Tibial nerve (tissue), 4 donors: ENCODE measurements around the gene PIK3CD. TPM values are rescaled to one million over a fixed set of nuclear protein-coding genes. Genes with fewer than 3 reads are reported as not detected.

ENCODE experiments used
- DNase-seq, 2 donors: peaks; one replicate each; pipeline ENCODE4 v3.0.0-alpha.2; 2019; ENCODE audit warnings: low spot score in 2 of 2
- H3K27ac ChIP-seq, 4 donors: fragments of 200-600 bp; sonication (generic) in 3 of 4; one replicate each; pipeline ENCODE4 v1.5.1; 2017 to 2019; ENCODE audit warnings: mild to moderate bottlenecking in 1 of 4
- H3K27me3 ChIP-seq, 2 donors: fragments of 200-600 bp; sonication (generic) in 1 of 2; one replicate each; pipeline versions ENCODE4 v1.5.1 to v1.6.0; 2017 to 2019
- H3K36me3 ChIP-seq, 3 donors: fragments of 200-600 bp; sonication (generic); one replicate each; pipeline ENCODE4 v1.5.1; 2018 to 2019
- H3K4me1 ChIP-seq, 4 donors: fragments of 200-600 bp; sonication (generic) in 3 of 4; one replicate each; pipeline ENCODE4 v1.5.1; 2017 to 2019
- H3K4me3 ChIP-seq, 4 donors: fragments of 200-600 bp; sonication (generic) in 3 of 4; one replicate each; pipeline ENCODE4 v1.5.1; 2017 to 2019; ENCODE audit warnings: mild to moderate bottlenecking in 1 of 4, moderate library complexity in 1 of 4
- H3K9me3 ChIP-seq, 4 donors: fragments of 200-600 bp; sonication (generic) in 3 of 4; one replicate each; pipeline ENCODE4 v1.5.1; 2017 to 2019
- EP300 ChIP-seq, 2 donors: sonication (generic); formaldehyde crosslinking; IDR thresholded peaks; one replicate each; pipeline ENCODE4 v1.6.1; 2017; ENCODE audit warnings: antibody characterized with exemption in 2 of 2, mild to moderate bottlenecking in 1 of 2
- POLR2A ChIP-seq, 2 donors: fragments of 450-650 bp; IDR thresholded peaks; one replicate each; pipeline ENCODE4 v1.6.1; 2017; ENCODE audit warnings: antibody characterized with exemption in 2 of 2, mild to moderate bottlenecking in 2 of 2, moderate library complexity in 2 of 2
- WGBS, 2 donors: methylation state at CpG; one replicate each; pipeline ENCODE4 v1.1.5; 2018; 5-methylcytosine and 5-hydroxymethylcytosine counted together
- total RNA-seq, 4 donors: library from RNA; depleted of rRNA; stranded (reverse); fragments of >200 nt; gene quantifications; one replicate each; pipeline ENCODE4 v1.1.0, GENCODE V29; 2016
- TF ChIP-seq, protein P1 (sequence below), 5 experiments: fragments of 200-600 bp in 3 of 5; fragments of 450-650 bp in 2 of 5; sonication (generic) in 3 of 5; IDR thresholded peaks; one replicate each; pipeline ENCODE4 v1.5.1; 2016 to 2019; ENCODE audit warnings: antibody characterized with exemption in 5 of 5, mild to moderate bottlenecking in 3 of 5, moderate library complexity in 2 of 5

The PIK3CD gene
- total RNA-seq, 4 donors from 2014 or later, result 6.9 to 18.0 (median 10.2) TPM

DNA sequence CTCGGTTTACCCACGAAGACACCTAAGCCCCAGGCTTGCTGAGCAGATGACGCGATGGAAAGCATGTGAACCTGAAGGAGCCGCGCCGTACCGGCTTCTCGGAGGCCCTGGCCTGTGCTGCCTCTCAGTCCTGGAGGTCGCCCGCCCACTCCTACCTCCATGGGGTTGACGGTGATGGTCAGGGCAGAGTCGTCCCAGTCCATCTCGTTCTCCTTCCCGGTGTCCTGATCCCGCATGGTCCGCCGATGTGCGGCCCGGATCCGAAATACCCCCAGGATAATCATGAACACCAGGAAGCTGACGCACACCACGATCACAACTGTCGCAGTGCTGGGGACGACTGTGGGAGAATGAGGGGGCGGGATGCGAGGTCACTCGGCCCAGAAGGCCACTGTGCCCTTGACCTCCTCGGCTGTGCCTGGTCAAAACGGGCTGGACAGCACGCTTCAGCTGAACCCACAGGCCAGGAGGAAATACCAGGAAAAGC lies 79.6 kb downstream of the PIK3CD start:
- WGBS, 2 donors, result 92 to 93% methylated on average over 31 of the region's 31 CpGs
- Histone ChIP-seq H3K36me3 (peaks cover 0 to 100% (median 54%) of the 10 kb centered on the region in 3 donors), H3K4me3 (no peak overlapping the region), H3K4me1 (no peaks in the 10 kb centered on the region), H3K27ac (peak overlapping the region in 2 of 4 donors; percentile 17 to 37), H3K9me3 (no peaks in the 10 kb centered on the region), H3K27me3 (no peaks in the 10 kb centered on the region)
- TF ChIP-seq, protein P1, sequence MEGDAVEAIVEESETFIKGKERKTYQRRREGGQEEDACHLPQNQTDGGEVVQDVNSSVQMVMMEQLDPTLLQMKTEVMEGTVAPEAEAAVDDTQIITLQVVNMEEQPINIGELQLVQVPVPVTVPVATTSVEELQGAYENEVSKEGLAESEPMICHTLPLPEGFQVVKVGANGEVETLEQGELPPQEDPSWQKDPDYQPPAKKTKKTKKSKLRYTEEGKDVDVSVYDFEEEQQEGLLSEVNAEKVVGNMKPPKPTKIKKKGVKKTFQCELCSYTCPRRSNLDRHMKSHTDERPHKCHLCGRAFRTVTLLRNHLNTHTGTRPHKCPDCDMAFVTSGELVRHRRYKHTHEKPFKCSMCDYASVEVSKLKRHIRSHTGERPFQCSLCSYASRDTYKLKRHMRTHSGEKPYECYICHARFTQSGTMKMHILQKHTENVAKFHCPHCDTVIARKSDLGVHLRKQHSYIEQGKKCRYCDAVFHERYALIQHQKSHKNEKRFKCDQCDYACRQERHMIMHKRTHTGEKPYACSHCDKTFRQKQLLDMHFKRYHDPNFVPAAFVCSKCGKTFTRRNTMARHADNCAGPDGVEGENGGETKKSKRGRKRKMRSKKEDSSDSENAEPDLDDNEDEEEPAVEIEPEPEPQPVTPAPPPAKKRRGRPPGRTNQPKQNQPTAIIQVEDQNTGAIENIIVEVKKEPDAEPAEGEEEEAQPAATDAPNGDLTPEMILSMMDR (IDR thresholded peaks at IDR 0.05), result no peak
- TF ChIP-seq POLR2A (IDR thresholded peaks at IDR 0.05) (no peak), EP300 (IDR thresholded peaks at IDR 0.05) (no peak)
- DNase-seq, result no peak

DNA sequence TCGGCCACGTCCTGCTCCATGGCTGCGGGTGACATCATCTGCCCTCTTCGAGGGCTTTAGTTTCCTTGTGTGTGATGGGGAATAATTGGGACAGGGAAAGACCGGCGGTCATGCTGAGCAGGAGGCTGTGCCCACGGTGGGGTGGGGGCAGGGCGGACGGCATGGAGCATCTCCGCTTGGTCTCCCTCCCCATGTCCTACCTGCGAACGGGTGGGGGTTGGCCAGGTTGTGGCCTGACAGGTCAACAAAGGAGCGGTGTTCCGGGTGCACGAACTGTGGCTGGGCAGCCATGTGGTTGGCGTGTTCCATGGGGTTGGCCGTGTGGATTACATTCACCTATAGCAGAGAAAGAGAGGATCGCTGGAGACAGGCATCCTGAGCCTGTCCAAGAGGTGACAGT lies 80.0 kb downstream of the PIK3CD start:
- Histone ChIP-seq H3K27me3 (no peaks in the 10 kb centered on the region), H3K4me1 (no peaks in the 10 kb centered on the region), H3K4me3 (no peak overlapping the region), H3K9me3 (no peaks in the 10 kb centered on the region), H3K36me3 (peaks cover 0 to 100% (median 54%) of the 10 kb centered on the region in 3 donors), H3K27ac (no peak overlapping the region)
- TF ChIP-seq POLR2A (IDR thresholded peaks at IDR 0.05), result no peak
- TF ChIP-seq, protein P1 (IDR thresholded peaks at IDR 0.05), result no peak
- TF ChIP-seq EP300 (IDR thresholded peaks at IDR 0.05), result no peak
- WGBS, 2 donors, result 94 to 96% methylated on average over 17 to 18 of the region's 18 CpGs
- DNase-seq, result no peak

DNA sequence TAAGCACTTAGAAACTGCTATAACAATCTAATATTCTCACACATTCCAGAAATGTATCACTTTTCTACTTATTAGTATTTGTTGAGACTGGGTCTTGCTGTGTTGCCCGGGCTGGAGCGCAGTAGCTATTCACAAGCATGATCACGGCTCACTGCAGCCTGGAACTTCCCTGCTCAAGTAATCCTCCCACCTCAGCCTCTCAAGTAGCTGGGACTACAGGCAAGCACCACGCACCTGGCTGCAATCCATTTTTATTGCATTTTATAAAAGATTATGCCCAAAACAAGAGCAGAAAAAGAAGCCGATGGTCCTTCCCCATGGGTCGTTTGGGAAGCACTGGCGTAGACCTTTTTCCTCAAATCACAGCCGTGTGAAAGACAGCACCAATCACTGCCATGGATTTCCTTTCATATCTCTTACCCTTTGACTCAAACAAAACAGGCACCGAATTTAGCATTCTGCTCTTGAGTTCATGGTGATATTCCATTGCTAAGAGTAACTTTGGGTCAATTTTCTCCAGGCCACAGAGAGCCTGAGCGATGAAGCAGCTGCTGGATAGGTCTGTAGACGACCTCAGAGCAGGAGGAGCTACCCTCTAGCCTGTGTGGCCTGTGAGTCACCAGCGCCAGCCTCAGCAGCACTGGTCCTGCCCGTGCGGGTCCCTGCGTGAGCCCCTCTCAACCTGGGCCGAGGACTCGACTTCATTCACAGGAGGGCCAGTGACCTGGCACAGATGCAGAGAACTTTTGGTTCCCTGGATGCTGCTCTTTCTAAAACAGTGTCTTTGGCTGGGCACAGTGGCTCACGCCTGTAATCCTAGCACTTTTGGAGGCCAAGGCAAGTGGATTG lies 80.8 kb downstream of the PIK3CD start:
- H3K9me3 ChIP-seq, result no peaks in the 10 kb centered on the region
- no peak for DNase-seq
- no peak overlapping the region for H3K27ac ChIP-seq
- no peaks in the 10 kb centered on the region for H3K4me1 ChIP-seq
- H3K27me3 ChIP-seq, result no peaks in the 10 kb centered on the region
- 90 to 92% methylated on average over 18 of the region's 18 CpGs for WGBS, 2 donors
- H3K4me3 ChIP-seq, result no peak overlapping the region
- TF ChIP-seq, protein P1 (IDR thresholded peaks at IDR 0.05), result no peak
- no peak for TF ChIP-seq EP300 (IDR thresholded peaks at IDR 0.05)
- TF ChIP-seq POLR2A (IDR thresholded peaks at IDR 0.05), result no peak
- H3K36me3 ChIP-seq, result peaks cover 0 to 100% (median 54%) of the 10 kb centered on the region in 3 donors

DNA sequence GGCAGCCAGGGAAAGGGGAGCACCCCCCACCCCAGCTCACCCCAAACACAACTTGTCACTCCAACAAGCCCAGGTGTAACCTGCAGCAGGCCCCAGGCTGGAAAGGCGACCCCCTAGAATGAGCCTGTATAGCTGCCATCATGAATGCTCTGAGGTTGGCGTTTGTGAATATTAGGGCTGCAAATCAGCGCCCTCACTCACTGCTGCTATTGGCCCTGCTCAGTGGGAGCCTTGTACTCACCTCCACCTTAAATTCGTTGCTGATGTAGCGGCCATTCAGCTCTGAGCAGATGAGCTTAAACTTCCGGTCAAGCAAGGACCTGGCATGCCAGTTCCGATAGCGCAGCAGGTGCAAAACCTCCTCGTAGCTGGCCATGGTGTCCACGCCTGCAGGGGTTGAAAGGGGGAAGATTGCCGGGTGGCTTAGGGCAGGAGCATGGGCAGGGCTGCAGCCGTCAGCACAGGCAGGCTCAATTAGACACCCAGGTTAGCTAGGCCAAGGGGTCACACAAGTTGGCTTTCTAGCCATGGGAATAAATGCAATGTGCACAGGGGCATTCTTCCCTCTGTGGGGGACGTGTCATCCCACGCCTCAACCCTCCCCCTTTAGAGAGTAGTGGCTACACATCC lies 81.7 kb downstream of the PIK3CD start:
- no peaks in the 10 kb centered on the region for H3K4me1 ChIP-seq
- no peak for TF ChIP-seq EP300 (IDR thresholded peaks at IDR 0.05)
- no peak for TF ChIP-seq POLR2A (IDR thresholded peaks at IDR 0.05)
- TF ChIP-seq, protein P1 (IDR thresholded peaks at IDR 0.05), result no peak
- H3K36me3 ChIP-seq, result peaks cover 0 to 100% (median 49%) of the 10 kb centered on the region in 3 donors
- no peaks in the 10 kb centered on the region for H3K9me3 ChIP-seq
- no peak overlapping the region for H3K4me3 ChIP-seq
- DNase-seq, result no peak
- no peaks in the 10 kb centered on the region for H3K27me3 ChIP-seq
- H3K27ac ChIP-seq, result no peak overlapping the region
- 97% methylated on average over 13 to 14 of the region's 14 CpGs for WGBS, 2 donors

DNA sequence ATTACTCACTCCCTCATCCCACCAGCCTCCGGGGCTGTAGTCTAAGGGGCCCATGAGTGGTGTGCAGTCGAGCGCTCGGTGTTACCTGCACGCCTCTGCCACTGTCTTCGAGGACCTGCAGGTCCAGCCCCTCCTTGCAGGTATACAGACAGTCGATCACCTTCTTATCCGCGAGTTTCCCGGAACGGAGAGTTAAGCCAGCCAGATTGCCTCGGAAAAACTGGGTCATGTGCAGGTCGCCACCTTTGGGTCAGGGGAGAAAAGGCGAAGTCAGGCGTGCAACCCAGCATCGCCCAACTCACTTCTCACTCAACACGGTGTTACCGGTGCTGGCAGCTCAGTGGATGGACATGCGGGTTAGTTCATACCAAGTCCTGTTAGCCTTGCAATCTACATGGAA lies 84.3 kb downstream of the PIK3CD start:
- 90 to 92% methylated on average over 19 of the region's 19 CpGs for WGBS, 2 donors
- H3K4me3 ChIP-seq, result no peak overlapping the region
- peaks cover 2 to 100% (median 45%) of the 10 kb centered on the region in 3 donors for H3K36me3 ChIP-seq
- H3K27ac ChIP-seq, result no peak overlapping the region
- no peak for DNase-seq
- TF ChIP-seq, protein P1 (IDR thresholded peaks at IDR 0.05), result no peak
- H3K4me1 ChIP-seq, result no peaks in the 10 kb centered on the region
- no peaks in the 10 kb centered on the region for H3K9me3 ChIP-seq
- no peaks in the 10 kb centered on the region for H3K27me3 ChIP-seq
